ENCODE data around the gene METTL27. TPM values are rescaled to one million over a fixed set of nuclear protein-coding genes. Genes with fewer than 3 reads are reported as not detected.

Gene METTL27
- total and polyA plus RNA-seq, 2 of the 8 experiments (the other 6 are each of a cell fraction or from before 2014, with no cell fraction given) = 6.2 to 12.0 TPM

DNA sequence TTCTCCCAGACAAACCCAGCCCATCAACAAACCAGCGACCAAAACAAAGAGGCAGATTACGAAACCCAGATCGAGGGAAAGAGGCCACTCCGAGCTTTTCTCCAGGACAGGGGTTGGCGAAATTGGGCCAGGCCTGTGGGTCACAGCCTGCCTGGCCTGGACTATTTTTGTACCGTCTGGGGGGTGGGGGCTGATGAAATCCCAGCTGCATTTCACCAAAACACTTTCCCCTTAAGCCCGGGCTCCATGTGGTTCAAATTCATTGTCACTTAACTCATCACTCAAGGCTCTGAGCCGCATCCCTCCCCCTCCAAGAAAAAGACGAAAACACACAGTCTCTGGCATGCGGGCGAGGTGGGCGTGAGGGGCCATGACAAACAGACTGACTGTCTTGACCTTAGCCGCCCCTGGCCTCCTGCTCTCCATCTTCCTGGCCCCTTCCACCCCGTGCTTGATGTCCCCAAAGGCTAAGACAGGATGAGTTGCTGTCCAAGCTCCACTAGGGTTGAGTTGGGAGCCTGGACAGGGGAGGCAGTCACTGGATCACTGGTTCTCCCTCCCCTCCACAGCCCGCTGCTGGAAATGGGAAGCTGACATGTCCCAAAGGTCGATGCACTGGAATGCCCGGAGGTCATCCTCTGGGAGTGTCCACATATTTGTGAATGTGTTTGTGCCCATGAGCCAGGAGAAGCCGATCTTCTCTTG lies 37.8 kb upstream of the METTL27 start:
- FAIRE-seq = no peak
- H3K79me1 ChIP-seq (ENCODE audit: low read depth, low read length) = no peaks in the 10 kb centered on the region
- 80% methylated on average over 18 of the region's 18 CpGs; no CpG with 5 or more reads in 1 of the 2 experiments for WGBS, 2 experiments (ENCODE audit: extremely low coverage in 1 of 2, insufficient coverage in 1 of 2, insufficient read length in 1 of 2, insufficient replicate concordance in 2 of 2, low coverage in 1 of 2, low lambda C conversion rate in 2 of 2, missing lambda C conversion rate in 1 of 2)

More for the DNA sequence above, 37.8 kb upstream of the METTL27 start:
- Histone ChIP-seq H3K4ac (replicated peaks; ENCODE audit: insufficient read length, low read depth, low read length) (no peak overlapping the region), H4K91ac (replicated peaks; ENCODE audit: insufficient read length, low read length) (no peak overlapping the region), H3K56ac (replicated peaks; ENCODE audit: insufficient read length, low read depth, low read length) (no peak overlapping the region), H2BK120ac (replicated peaks; ENCODE audit: low read depth, low read length) (no peak overlapping the region), H3K23ac (ENCODE audit: insufficient read length) (no peak overlapping the region), H2AK5ac (ENCODE audit: low read depth, low read length) (no peak overlapping the region), H4K20me1 (replicated peaks in 1 of 2; ENCODE audit: control insufficient read depth in 1 of 2, insufficient read depth in 2 of 2, low read length in 2 of 2) (no peaks in the 10 kb centered on the region), H3K14ac (ENCODE audit: insufficient read length) (no peak overlapping the region), H4K5ac (ENCODE audit: insufficient read length, low read depth, low read length) (no peak overlapping the region), H3K9me3 (ENCODE audit: insufficient read depth in 2 of 2, low read depth in 1 of 2, low read length in 1 of 2) (no peaks in the 10 kb centered on the region), H2BK20ac (ENCODE audit: low read length) (no peak overlapping the region), H3K4me2 (ENCODE audit: insufficient read depth in 1 of 2, low read depth in 2 of 2, low read length in 2 of 2) (no peak overlapping the region), H3K27me3 (replicated peaks in 1 of 4; ENCODE audit: control insufficient read depth in 3 of 4, extremely low read depth in 1 of 4, insufficient read depth in 3 of 4, low read length in 3 of 4) (no peaks in the 10 kb centered on the region), H2AFZ (ENCODE audit: low read length) (no peak overlapping the region), H2BK5ac (ENCODE audit: low read depth, low read length) (no peak overlapping the region), H3K18ac (ENCODE audit: extremely low read depth, low read length) (no peak overlapping the region), H3K79me2 (ENCODE audit: control insufficient read depth in 1 of 2, insufficient read depth in 2 of 2, low read length in 2 of 2) (no peaks in the 10 kb centered on the region), H3K27ac (ENCODE audit: low read depth, low read length) (no peak overlapping the region), H3K4me1 (replicated peaks in 1 of 4; ENCODE audit: control insufficient read depth in 3 of 4, insufficient read depth in 4 of 4, low read length in 3 of 4) (no peaks in the 10 kb centered on the region), H3K23me2 (ENCODE audit: low read depth, low read length) (no peaks in the 10 kb centered on the region), H4K8ac (ENCODE audit: extremely low read depth, insufficient read depth, low read length) (no peak overlapping the region), H3K9ac (replicated peaks in 1 of 4; ENCODE audit: extremely low read depth in 1 of 4, low read depth in 3 of 4, low read length in 3 of 4) (no peak overlapping the region), H3K36me3 (ENCODE audit: control insufficient read depth in 2 of 4, insufficient read depth in 4 of 4, low read length in 3 of 4) (no peaks in the 10 kb centered on the region), H2BK12ac (ENCODE audit: low read depth, low read length) (no peak overlapping the region), H2BK15ac (ENCODE audit: low read length) (no peak overlapping the region), H3K4me3 (ENCODE audit: extremely low read depth in 1 of 4, insufficient read depth in 2 of 4, low read depth in 3 of 4, low read length in 4 of 4) (no peak overlapping the region)
- POLR2A ChIA-PET (ENCODE audit: partially characterized antibody) = interaction anchor here (2.2 kb wide), 1 partner anchor 22 kb away, joined by 8 read pairs; no protein-coding TSS in a partner anchor
- CTCF ChIA-PET (ENCODE audit: partially characterized antibody) = interaction anchor here (0.7 to 6.5 kb wide), 8 partner anchors 10 to 323 kb away, joined by 3 to 34 read pairs (median 4); partner anchors contain the start of gene ELN
- TF ChIP-seq CBX5 (IDR thresholded peaks at IDR 0.05; ENCODE audit: low read depth, low read length) (no peak), SP1 (IDR thresholded peaks at IDR 0.05; ENCODE audit: low read depth, low read length) (no peak), POU5F1 (IDR thresholded peaks at IDR 0.05; ENCODE audit: low read depth, low read length) (no peak), RNF2 (IDR thresholded peaks at IDR 0.05; ENCODE audit: borderline replicate concordance, low read depth, low read length, missing control alignments, poor library complexity, severe bottlenecking) (no peak), TAF1 (IDR thresholded peaks at IDR 0.05; ENCODE audit: low read depth, low read length) (no peak), HDAC6 (IDR thresholded peaks at IDR 0.05; ENCODE audit: low read depth, low read length) (no peak), SP4 (IDR thresholded peaks at IDR 0.05; ENCODE audit: low read length) (no peak)
- TF ChIP-seq, protein P1, sequence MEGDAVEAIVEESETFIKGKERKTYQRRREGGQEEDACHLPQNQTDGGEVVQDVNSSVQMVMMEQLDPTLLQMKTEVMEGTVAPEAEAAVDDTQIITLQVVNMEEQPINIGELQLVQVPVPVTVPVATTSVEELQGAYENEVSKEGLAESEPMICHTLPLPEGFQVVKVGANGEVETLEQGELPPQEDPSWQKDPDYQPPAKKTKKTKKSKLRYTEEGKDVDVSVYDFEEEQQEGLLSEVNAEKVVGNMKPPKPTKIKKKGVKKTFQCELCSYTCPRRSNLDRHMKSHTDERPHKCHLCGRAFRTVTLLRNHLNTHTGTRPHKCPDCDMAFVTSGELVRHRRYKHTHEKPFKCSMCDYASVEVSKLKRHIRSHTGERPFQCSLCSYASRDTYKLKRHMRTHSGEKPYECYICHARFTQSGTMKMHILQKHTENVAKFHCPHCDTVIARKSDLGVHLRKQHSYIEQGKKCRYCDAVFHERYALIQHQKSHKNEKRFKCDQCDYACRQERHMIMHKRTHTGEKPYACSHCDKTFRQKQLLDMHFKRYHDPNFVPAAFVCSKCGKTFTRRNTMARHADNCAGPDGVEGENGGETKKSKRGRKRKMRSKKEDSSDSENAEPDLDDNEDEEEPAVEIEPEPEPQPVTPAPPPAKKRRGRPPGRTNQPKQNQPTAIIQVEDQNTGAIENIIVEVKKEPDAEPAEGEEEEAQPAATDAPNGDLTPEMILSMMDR (IDR thresholded peaks at IDR 0.05; ENCODE audit: control extremely low read depth in 1 of 3, insufficient read depth in 1 of 3, low read depth in 1 of 3, low read length in 3 of 3) = no peak
- DNase-seq (ENCODE audit: low read depth in 1 of 2, low spot score in 2 of 2) = no peak

All from H1 (cell line).